GM19035 (cell line): ENCODE results near the gene SLC2A1.

Source experiments
- ATAC-seq: cut with Tn5 transposase; IDR thresholded peaks from one replicate; pipeline ENCODE4 v1.9.1; 2021; ENCODE audit not compliant: unreplicated experiment

The SLC2A1 gene

GRCh38 chr1:42958488-42959319 is at the start of gene SLC2A1:
Gene SLC2A1, minus strand, starts transcription at chr1:42958868. Its CDS starts 217 bp downstream, at chr1:42958651.
- peak; percentile 84 for ATAC-seq

GRCh38 chr1:43007377-43008114 is 48.9 kb upstream of the SLC2A1 start:
- no peak for ATAC-seq

- ATAC-seq: no peak
Observed at GRCh38 chr1:43005460-43006361, 47.0 kb upstream of the SLC2A1 start.

- no peak for ATAC-seq
Observed at GRCh38 chr1:43004587-43005459, 46.2 kb upstream of the SLC2A1 start.

- no peak for ATAC-seq
Observed at GRCh38 chr1:43002766-43003165, 44.1 kb upstream of the SLC2A1 start.

GRCh38 chr1:43002116-43002515 is 43.4 kb upstream of the SLC2A1 start:
- ATAC-seq: no peak

- ATAC-seq: no peak
Observed at GRCh38 chr1:43001434-43001833, 42.8 kb upstream of the SLC2A1 start.

- no peak for ATAC-seq
Observed at GRCh38 chr1:43000271-43000670, 41.6 kb upstream of the SLC2A1 start.

- no peak for ATAC-seq
Observed at GRCh38 chr1:42999308-42999707, 40.6 kb upstream of the SLC2A1 start.

GRCh38 chr1:42998386-42998785 is 39.7 kb upstream of the SLC2A1 start:
- ATAC-seq: no peak

- ATAC-seq: no peak
Observed at GRCh38 chr1:42996384-42996970, 37.8 kb upstream of the SLC2A1 start.

GRCh38 chr1:42993502-42994136 is 35.0 kb upstream of the SLC2A1 start:
- ATAC-seq: no peak

GRCh38 chr1:42992054-42992571 is 33.4 kb upstream of the SLC2A1 start:
- no peak for ATAC-seq

- ATAC-seq: no peak
Observed at GRCh38 chr1:42990757-42991346, 32.2 kb upstream of the SLC2A1 start.

GRCh38 chr1:42983693-42984092 is 25.0 kb upstream of the SLC2A1 start:
- ATAC-seq: no peak

- ATAC-seq: no peak
Observed at GRCh38 chr1:42983253-42983652, 24.6 kb upstream of the SLC2A1 start.

GRCh38 chr1:42982641-42983040 is 24.0 kb upstream of the SLC2A1 start:
- no peak for ATAC-seq

- ATAC-seq: no peak
Observed at GRCh38 chr1:42981871-42982270, 23.2 kb upstream of the SLC2A1 start.
